Erythroblast (primary cell): ENCODE measurements around the gene PDK3.

ENCODE experiments used
- GATA1 ChIP-seq: IDR thresholded peaks from 2 replicates; pipeline ENCODE4 v1.6.1; 2011; ENCODE audit warnings: low read depth, mild to moderate bottlenecking, control low read depth, low read length, moderate library complexity
- POLR2A ChIP-seq: IDR thresholded peaks from 2 replicates; pipeline ENCODE4 v1.6.1; 2011; ENCODE audit warnings: mild to moderate bottlenecking, low read length

GRCh38 chrX:24563291-24564010, 98.4 kb downstream of the PDK3 start:
- TF ChIP-seq POLR2A, result no peak
- no peak for TF ChIP-seq GATA1
